Naive thymus-derived CD4-positive, alpha-beta T cell (primary cell): ENCODE data around the gene MDN1. TPM values are rescaled to one million over a fixed set of nuclear protein-coding genes. Genes with fewer than 3 reads are reported as not detected.

Experiments
- ATAC-seq: fragments of 150-1000 bp; cut with Tn5 transposase; 2 replicates; pipeline ENCODE4 v1.10.0; 2021; ENCODE audit warnings: mild to moderate bottlenecking, moderate library complexity
- CTCF ChIA-PET: fragments of 350-600 bp; sonication (Branson Sonifier 250); formaldehyde crosslinking; loops from one replicate; lab custom pipeline; 2021; ENCODE audit warnings: antibody characterized with exemption; lab: Charles Lee
- POLR2A ChIA-PET: fragments of 350-600 bp; sonication (Branson Sonifier 250); formaldehyde crosslinking; loops from one replicate; lab custom pipeline; 2021; ENCODE audit warnings: antibody characterized with exemption, inconsistent platforms; lab: Charles Lee
- DNase-seq, 9 donors: peaks; one replicate each; pipeline versions ENCODE4 v3.0.0 to v3.0.0-alpha.2; 2020 to 2022; ENCODE audit warnings: mixed read lengths in 1 of 9
- H3K27ac ChIP-seq: one replicate; pipeline ENCODE4 v1.7.0; 2013; ENCODE audit warnings: mild to moderate bottlenecking, low read depth, low read length, moderate library complexity
- H3K27me3 ChIP-seq, 2 donors: one replicate each; pipeline ENCODE4 v1.7.0; 2013; ENCODE audit warnings: low read length in 2 of 2, mild to moderate bottlenecking in 2 of 2, moderate library complexity in 2 of 2; ENCODE audit not compliant: control insufficient read depth in 2 of 2, insufficient read depth in 2 of 2
- H3K36me3 ChIP-seq, 3 experiments: 1 replicate in 2 of 3; 2 replicates in 1 of 3; pipeline ENCODE4 v1.7.0; 2013; ENCODE audit warnings: low read length in 3 of 3, mild to moderate bottlenecking in 3 of 3, moderate library complexity in 1 of 3; ENCODE audit not compliant: insufficient read depth in 3 of 3, control insufficient read depth in 2 of 3
- H3K4me1 ChIP-seq, 2 donors: one replicate each; pipeline ENCODE4 v1.7.0; 2013; ENCODE audit warnings: low read length in 2 of 2, mild to moderate bottlenecking in 2 of 2, moderate library complexity in 1 of 2; ENCODE audit not compliant: control insufficient read depth in 2 of 2, insufficient read depth in 2 of 2
- H3K4me3 ChIP-seq: 2 replicates; pipeline ENCODE4 v1.7.0; 2013; ENCODE audit warnings: mild to moderate bottlenecking, low read length
- H3K9me3 ChIP-seq, 3 experiments: 1 replicate in 2 of 3; 2 replicates in 1 of 3; pipeline ENCODE4 v1.7.0; 2013; ENCODE audit warnings: low read length in 3 of 3; ENCODE audit not compliant: control insufficient read depth in 2 of 3
- H3K27ac Mint-ChIP-seq, 9 donors: one replicate each; pipeline ENCODE4 v1.8.0; 2020 to 2022; ENCODE audit warnings: mixed read lengths in 9 of 9, mild to moderate bottlenecking in 8 of 9, moderate library complexity in 5 of 9, inconsistent platforms in 2 of 9
- H3K27me3 Mint-ChIP-seq, 5 donors: one replicate each; pipeline ENCODE4 v1.8.0; 2021 to 2022; ENCODE audit warnings: mixed read lengths in 5 of 5, mild to moderate bottlenecking in 1 of 5
- H3K36me3 Mint-ChIP-seq, 5 donors: one replicate each; pipeline ENCODE4 v1.8.0; 2020 to 2022; ENCODE audit warnings: mixed read lengths in 5 of 5, mild to moderate bottlenecking in 3 of 5, inconsistent platforms in 1 of 5
- H3K4me1 Mint-ChIP-seq, 7 donors: one replicate each; pipeline ENCODE4 v1.8.0; 2020 to 2022; ENCODE audit warnings: mixed read lengths in 7 of 7, mild to moderate bottlenecking in 3 of 7, inconsistent platforms in 1 of 7
- H3K4me3 Mint-ChIP-seq, 10 donors: one replicate each; pipeline ENCODE4 v1.8.0; 2020 to 2022; ENCODE audit warnings: mild to moderate bottlenecking in 10 of 10, mixed read lengths in 10 of 10, moderate library complexity in 6 of 10, inconsistent platforms in 2 of 10
- H3K9me3 Mint-ChIP-seq, 11 donors: one replicate each; pipeline ENCODE4 v1.8.0; 2020 to 2022; ENCODE audit warnings: mixed read lengths in 11 of 11, mild to moderate bottlenecking in 4 of 11, inconsistent platforms in 1 of 11, moderate library complexity in 1 of 11
- intact Hi-C, 2 donors: fragments of 100-400 bp; cut with micrococcal nuclease; formaldehyde crosslinking; loops; one replicate each; pipeline ENCODE4 v1.15.1; 2023
- polyA plus RNA-seq, 2 donors: library from polyadenylated mRNA; unstranded; fragments of 300-500 nt; fragmentation: Illumina TruSeq; gene quantifications; one replicate each; pipeline ENCODE4 v1.2.3, GENCODE V29; 2021
- total RNA-seq, 6 experiments: library from RNA in 5 of 6; stranded (reverse) in 5 of 6; gene quantifications; 1 replicate in 5 of 6; 2 replicates in 1 of 6; pipeline ENCODE4 v1.2.3 and lab custom pipeline; 2021 to 2026

The MDN1 gene
- total and polyA plus RNA-seq, 7 experiments from 2014 or later: 8.2 to 66.1 (median 62.7) TPM

DNA sequence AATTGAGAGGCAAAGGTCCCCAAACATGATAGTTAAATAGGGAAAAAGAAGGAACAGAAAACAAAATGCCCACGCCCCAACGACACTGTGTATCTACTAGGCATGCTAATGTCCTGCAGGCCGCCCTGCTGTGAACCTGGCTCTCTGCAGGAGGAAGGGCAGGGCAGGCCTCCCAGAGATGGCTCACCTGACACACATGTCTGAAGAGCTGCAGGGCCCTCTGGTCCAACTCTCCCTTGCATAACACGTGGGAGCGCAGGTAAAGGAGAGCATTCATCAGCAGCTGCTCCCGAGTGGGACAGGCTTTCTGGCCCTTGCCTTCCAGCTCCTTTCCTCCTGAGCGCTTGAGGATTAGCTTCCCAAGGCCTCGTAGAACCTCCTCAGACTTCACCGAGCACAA lies 127.3 kb downstream of the MDN1 start:
- CTCF ChIA-PET: no interaction called here
- no peak overlapping the region for H3K4me3 Mint-ChIP-seq
- DNase-seq: no peak
- H3K27me3 Mint-ChIP-seq: no peaks in the 10 kb centered on the region
- no peaks in the 10 kb centered on the region for H3K27me3 ChIP-seq
- peaks cover 11 to 86% (median 25%) of the 10 kb centered on the region in 3 experiments for H3K36me3 ChIP-seq
- peaks cover 0 to 18% (median 12%) of the 10 kb centered on the region in 7 donors for H3K4me1 Mint-ChIP-seq
- no peak overlapping the region for H3K27ac ChIP-seq
- no peak overlapping the region for H3K27ac Mint-ChIP-seq
- H3K4me1 ChIP-seq: no peaks in the 10 kb centered on the region
- H3K4me3 ChIP-seq: no peak overlapping the region
- POLR2A ChIA-PET: interaction anchor here (0.5 kb wide), 1 partner anchor 768 kb away, joined by 4 read pairs; no protein-coding TSS in a partner anchor
- H3K36me3 Mint-ChIP-seq: peaks cover 11 to 74% (median 32%) of the 10 kb centered on the region in 5 donors
- no peak for ATAC-seq
- no peaks in the 10 kb centered on the region for H3K9me3 ChIP-seq
- H3K9me3 Mint-ChIP-seq: no peaks in the 10 kb centered on the region
- intact Hi-C loops: loop anchor here in 1 of 2 donors (10.0 kb wide), 1 partner anchor 257 kb away; the partner anchor contains the start of gene ANKRD6

DNA sequence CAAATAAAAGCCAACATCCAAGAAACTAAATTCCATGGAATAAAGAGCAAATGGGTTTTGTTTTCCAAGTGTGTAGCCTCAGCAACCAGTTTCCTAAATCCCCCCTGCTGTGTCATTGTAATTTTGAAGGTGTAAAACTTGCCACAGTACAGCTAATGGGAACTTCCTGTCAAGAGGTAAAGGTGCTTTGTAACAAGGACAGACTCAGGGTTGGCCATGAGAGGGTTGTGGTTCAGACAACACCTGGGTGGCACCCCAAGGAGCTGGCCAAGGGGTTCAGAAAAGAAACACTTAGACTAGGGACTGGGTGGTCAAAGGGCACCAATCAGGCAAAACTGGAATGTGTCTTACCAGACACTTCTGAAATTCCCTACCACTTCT lies 128.7 kb downstream of the MDN1 start:
- Histone ChIP-seq H3K4me1 (no peaks in the 10 kb centered on the region), H3K27ac (no peak overlapping the region), H3K36me3 (peaks cover 11 to 88% (median 34%) of the 10 kb centered on the region in 3 experiments), H3K27me3 (no peaks in the 10 kb centered on the region), H3K9me3 (no peaks in the 10 kb centered on the region), H3K4me3 (no peak overlapping the region)
- peaks cover 0 to 18% (median 12%) of the 10 kb centered on the region in 7 donors for H3K4me1 Mint-ChIP-seq
- POLR2A ChIA-PET: no interaction called here
- no peaks in the 10 kb centered on the region for H3K9me3 Mint-ChIP-seq
- peaks cover 15 to 75% (median 28%) of the 10 kb centered on the region in 5 donors for H3K36me3 Mint-ChIP-seq
- ATAC-seq (no peak), DNase-seq (peak in 1 of 9 donors; percentile 2)
- CTCF ChIA-PET: interaction anchor here (0.6 kb wide), 1 partner anchor 57 kb away, joined by 3 read pairs; no protein-coding TSS in a partner anchor
- intact Hi-C loops: loop anchor here in 1 of 2 donors (10.0 kb wide), 1 partner anchor 256 kb away; the partner anchor contains the start of gene ANKRD6
- peak overlapping the region in 8 of 9 donors; percentile 39 to 69 (median 62) for H3K27ac Mint-ChIP-seq
- no peak overlapping the region for H3K4me3 Mint-ChIP-seq
- H3K27me3 Mint-ChIP-seq: no peaks in the 10 kb centered on the region

DNA sequence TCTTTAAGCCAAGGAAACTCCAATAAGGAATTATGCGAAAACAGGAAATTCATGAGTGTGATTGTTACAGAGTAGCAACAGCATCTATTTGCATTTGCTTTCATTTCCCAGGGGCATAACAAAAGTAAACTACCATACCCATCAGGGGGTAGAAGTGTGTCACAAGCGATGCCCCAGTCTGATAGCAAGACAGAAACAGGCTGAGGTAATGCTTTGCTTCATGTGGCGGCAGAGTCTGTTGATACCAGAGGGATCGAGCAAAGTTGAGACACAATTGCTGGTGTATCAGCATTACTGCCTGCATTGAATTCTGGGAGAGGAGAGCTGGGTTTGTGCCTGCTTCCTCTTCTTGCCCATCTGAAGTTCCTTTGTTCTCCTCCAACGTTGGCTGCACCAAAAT lies 129.9 kb downstream of the MDN1 start:
- peak; percentile 41 for ATAC-seq

DNA sequence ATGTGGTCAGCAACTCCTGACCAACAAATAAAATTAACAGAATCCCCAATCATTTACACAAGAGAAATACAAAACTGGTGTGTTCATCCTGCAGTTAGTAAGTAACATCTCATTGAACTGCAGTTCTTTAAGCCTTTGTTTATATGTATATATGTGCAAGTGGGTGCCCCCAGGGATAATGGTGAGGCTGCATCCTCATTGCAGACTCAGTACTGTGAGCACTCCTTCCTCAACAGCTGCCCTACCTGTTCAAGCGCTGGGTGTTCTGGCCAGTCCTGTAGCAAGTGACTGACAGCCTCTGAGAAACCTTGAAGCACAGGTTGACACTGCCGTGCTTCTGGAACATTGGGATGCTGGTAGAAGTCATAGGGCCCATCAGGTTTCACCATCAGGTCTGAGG lies 131.3 kb downstream of the MDN1 start:
- H3K27me3 ChIP-seq: no peaks in the 10 kb centered on the region
- DNase-seq (no peak), ATAC-seq (no peak)
- no peaks in the 10 kb centered on the region for H3K4me1 ChIP-seq
- Mint-ChIP-seq H3K27ac (no peak overlapping the region), H3K4me3 (no peak overlapping the region), H3K9me3 (no peaks in the 10 kb centered on the region), H3K36me3 (peaks cover 19 to 73% (median 32%) of the 10 kb centered on the region in 5 donors), H3K4me1 (peaks cover 0 to 18% (median 12%) of the 10 kb centered on the region in 7 donors), H3K27me3 (no peaks in the 10 kb centered on the region)
- CTCF ChIA-PET: no interaction called here
- intact Hi-C loops: no loop called here
- no peaks in the 10 kb centered on the region for H3K9me3 ChIP-seq
- peaks cover 11 to 86% (median 40%) of the 10 kb centered on the region in 3 experiments for H3K36me3 ChIP-seq
- POLR2A ChIA-PET: interaction anchor here (0.7 kb wide), 1 partner anchor 324 kb away, joined by 3 read pairs; no protein-coding TSS in a partner anchor
- H3K4me3 ChIP-seq: no peak overlapping the region
- no peak overlapping the region for H3K27ac ChIP-seq

More for the DNA sequence above, 129.9 kb downstream of the MDN1 start:
- no peaks in the 10 kb centered on the region for H3K27me3 Mint-ChIP-seq
- no peaks in the 10 kb centered on the region for H3K27me3 ChIP-seq
- H3K4me1 Mint-ChIP-seq: peaks cover 0 to 18% (median 12%) of the 10 kb centered on the region in 7 donors
- ChIA-PET CTCF (interaction anchor here (0.7 kb wide), 1 partner anchor 793 kb away, joined by 4 read pairs; no protein-coding TSS in a partner anchor), POLR2A (no interaction called here)
- no peaks in the 10 kb centered on the region for H3K9me3 ChIP-seq
- no peak overlapping the region for H3K4me3 Mint-ChIP-seq
- H3K36me3 ChIP-seq: peaks cover 11 to 88% (median 44%) of the 10 kb centered on the region in 3 experiments
- no peak overlapping the region for H3K27ac ChIP-seq
- no peak overlapping the region for H3K4me3 ChIP-seq
- no peaks in the 10 kb centered on the region for H3K4me1 ChIP-seq
- intact Hi-C loops: loop anchor here in 1 of 2 donors (10.0 kb wide), 1 partner anchor 255 kb away; the partner anchor contains the start of gene ANKRD6
- peak overlapping the region in 2 of 9 donors; percentile 2 to 21 for H3K27ac Mint-ChIP-seq
- no peak for DNase-seq
- H3K9me3 Mint-ChIP-seq: no peaks in the 10 kb centered on the region
- H3K36me3 Mint-ChIP-seq: peaks cover 19 to 78% (median 40%) of the 10 kb centered on the region in 5 donors

DNA sequence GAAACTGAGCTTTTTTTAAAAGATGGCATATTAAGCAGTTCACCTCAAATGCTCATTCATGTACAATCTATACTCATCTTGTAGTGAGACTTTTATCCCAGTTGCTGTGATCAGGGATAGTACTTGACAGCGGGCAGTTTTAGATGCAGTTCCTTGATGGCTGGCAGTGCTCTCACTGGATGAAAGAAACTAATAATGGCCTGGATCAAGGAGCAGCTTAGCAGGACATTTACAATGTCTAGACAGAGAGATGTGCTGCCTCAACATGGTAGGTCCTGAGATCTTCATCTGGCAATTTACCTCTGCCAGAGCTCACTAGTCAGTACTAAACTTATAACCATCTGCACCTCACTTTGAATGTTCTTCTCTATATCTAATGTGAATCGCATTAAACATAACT lies 134.3 kb downstream of the MDN1 start:
- H3K9me3 Mint-ChIP-seq: no peaks in the 10 kb centered on the region
- Histone ChIP-seq H3K4me3 (no peak overlapping the region), H3K9me3 (no peaks in the 10 kb centered on the region), H3K27ac (no peak overlapping the region), H3K4me1 (no peaks in the 10 kb centered on the region), H3K27me3 (no peaks in the 10 kb centered on the region), H3K36me3 (peaks cover 6 to 92% (median 36%) of the 10 kb centered on the region in 3 experiments)
- H3K27me3 Mint-ChIP-seq: no peaks in the 10 kb centered on the region
- CTCF ChIA-PET: no interaction called here
- no peak overlapping the region for H3K4me3 Mint-ChIP-seq
- ATAC-seq: no peak
- no peak for DNase-seq
- peak overlapping the region in 2 of 9 donors; percentile 4 to 26 for H3K27ac Mint-ChIP-seq
- peaks cover 0 to 4% (median 0%) of the 10 kb centered on the region in 7 donors for H3K4me1 Mint-ChIP-seq
- peaks cover 9 to 62% (median 28%) of the 10 kb centered on the region in 5 donors for H3K36me3 Mint-ChIP-seq
- intact Hi-C loops: no loop called here
- POLR2A ChIA-PET: no interaction called here

DNA sequence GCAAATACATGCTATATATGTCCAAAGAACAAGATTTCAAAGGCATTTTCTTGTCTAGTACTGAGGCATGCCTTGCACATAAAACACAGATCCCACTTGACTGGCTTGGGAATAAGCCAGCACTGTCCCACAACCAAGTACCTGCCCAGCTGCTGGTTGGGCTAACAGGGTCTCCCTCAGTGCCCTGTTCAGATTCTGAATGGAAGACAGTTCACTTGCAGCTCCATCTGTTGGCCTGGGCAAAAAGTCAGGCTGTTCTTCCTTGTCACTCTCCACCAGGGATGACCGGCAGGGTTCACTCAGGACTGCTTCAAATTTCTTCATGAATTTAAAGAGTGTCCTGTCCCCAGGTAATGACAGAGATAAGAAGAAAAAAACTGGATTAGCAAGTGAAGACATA lies 136.6 kb downstream of the MDN1 start:
- Mint-ChIP-seq H3K4me1 (no peaks in the 10 kb centered on the region), H3K9me3 (no peaks in the 10 kb centered on the region), H3K27me3 (no peaks in the 10 kb centered on the region), H3K4me3 (no peak overlapping the region), H3K27ac (peak overlapping the region in 1 of 9 donors; percentile 14), H3K36me3 (peaks cover 5 to 62% (median 33%) of the 10 kb centered on the region in 5 donors)
- H3K9me3 ChIP-seq: no peaks in the 10 kb centered on the region
- CTCF ChIA-PET: no interaction called here
- no peak for ATAC-seq
- no peaks in the 10 kb centered on the region for H3K4me1 ChIP-seq
- peaks cover 4 to 91% (median 37%) of the 10 kb centered on the region in 3 experiments for H3K36me3 ChIP-seq
- DNase-seq: no peak
- POLR2A ChIA-PET: no interaction called here
- intact Hi-C loops: no loop called here
- no peaks in the 10 kb centered on the region for H3K27me3 ChIP-seq
- no peak overlapping the region for H3K27ac ChIP-seq
- no peak overlapping the region for H3K4me3 ChIP-seq
